ENCODE results near the gene SLC39A8.
"Not testable (repeated sequence)": the region's sequence is repeated elsewhere in the genome, so short reads cannot be mapped to it uniquely, and the experiment has no call there.

Gene SLC39A8

DNA sequence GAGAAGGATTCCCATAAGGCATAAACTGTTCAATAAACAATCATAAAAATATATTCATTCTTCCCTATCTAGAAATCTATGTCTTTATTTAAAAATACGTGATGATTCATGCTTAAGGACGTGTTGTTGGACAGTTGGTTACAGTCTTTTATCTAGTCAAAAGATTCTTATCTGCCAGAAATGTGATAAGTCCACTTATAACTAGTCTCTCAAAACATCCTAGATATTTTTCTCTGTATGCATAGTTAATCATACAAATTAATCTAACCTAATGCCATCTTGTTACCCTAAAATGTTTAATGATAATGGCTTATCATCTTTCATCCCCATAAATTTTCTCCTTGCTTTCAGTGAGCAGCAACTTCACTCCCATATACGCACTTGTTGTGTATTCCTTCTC lies 89.0 kb downstream of the SLC39A8 start:
- in situ Hi-C loops (cut with HindIII; ENCODE audit: low pct_ligation_motif_present, low pct_unique_long_range_greater_than_20kb, low sequenced_read_pairs) = no loop called here
- DNase-seq = no peak

DNA sequence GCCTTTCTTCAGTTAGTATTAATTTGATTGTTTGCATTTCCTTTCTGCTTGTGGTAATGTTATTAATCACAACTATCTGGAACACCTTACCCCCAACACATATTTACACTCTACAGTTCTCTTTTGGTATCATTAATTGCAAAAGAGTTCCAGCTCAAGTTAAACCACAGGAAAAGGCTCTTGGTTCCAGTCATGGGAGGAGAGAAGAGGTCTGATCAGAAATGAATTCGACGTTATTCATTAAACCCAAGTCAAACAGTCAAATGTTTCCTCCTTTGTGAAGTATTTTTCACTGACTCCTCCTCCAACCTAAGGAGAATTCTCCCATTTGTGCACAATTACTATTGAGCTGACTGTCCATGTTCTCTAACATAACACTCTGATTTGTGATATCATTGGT lies 91.4 kb downstream of the SLC39A8 start:
- in situ Hi-C loops (cut with HindIII; ENCODE audit: low pct_ligation_motif_present, low pct_unique_long_range_greater_than_20kb, low sequenced_read_pairs) = no loop called here
- DNase-seq = no peak

DNA sequence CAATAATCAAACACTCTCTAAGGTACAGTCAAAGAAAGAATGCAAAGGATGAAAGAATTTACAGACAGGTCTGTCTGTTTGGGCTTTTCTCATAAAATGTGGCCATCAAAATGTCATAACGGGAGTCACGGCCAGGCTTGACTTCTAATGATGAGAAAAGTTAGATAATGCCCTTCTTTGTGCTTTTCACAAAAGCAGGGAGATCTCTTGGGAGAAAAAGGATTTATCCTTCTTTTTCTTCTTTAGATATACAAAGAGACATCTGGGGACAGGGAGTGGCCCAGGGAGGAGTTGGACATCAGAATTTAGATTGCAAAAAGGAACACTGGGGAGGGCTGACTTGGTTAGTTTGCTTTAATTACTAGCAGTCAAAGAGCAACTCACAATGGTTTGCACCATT lies 93.1 kb downstream of the SLC39A8 start:
- no peak for DNase-seq
- in situ Hi-C loops (cut with HindIII; ENCODE audit: low pct_ligation_motif_present, low pct_unique_long_range_greater_than_20kb, low sequenced_read_pairs) = no loop called here

DNA sequence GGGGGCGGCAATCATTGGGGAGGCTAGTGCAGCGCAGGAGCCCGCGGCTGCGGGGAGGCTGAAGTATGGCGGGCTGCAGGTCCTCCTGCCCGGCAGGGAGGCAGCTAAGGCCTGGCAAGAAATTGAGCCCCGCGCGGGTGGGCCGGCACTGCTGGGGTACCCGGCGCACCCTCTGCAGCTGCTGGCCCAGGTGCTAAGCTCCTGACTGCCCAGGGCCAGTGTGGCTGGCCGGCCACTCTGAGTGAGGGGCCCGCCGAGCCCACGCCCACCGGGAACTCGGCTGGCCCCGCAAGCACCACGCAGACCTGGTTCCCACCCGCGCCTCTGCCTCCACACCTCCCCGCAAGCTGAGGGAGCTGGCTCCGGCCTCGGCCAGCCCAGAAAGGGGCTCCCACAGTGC lies 94.9 kb downstream of the SLC39A8 start:
- in situ Hi-C loops (cut with HindIII; ENCODE audit: low pct_ligation_motif_present, low pct_unique_long_range_greater_than_20kb, low sequenced_read_pairs) = no loop called here
- DNase-seq = no peak

DNA sequence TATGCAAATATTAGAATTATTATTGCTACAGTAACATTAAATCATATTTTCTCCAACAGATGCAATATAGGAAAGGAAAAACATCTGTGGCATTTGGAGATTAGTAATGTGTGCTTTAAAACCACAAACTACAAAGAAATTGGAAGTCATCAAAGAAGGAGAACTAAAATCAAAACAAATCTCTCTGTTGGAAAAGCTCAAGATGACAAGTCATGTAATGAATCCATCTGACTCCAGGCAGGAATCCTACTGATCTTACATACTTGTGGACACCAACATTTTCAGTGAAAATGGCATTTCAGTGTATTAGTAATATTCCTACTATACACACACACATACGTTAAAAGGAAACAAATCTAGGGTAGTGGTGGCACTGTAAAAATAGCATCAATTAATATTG lies 98.2 kb downstream of the SLC39A8 start:
- DNase-seq = no peak
- in situ Hi-C loops (cut with HindIII; ENCODE audit: low pct_ligation_motif_present, low pct_unique_long_range_greater_than_20kb, low sequenced_read_pairs) = no loop called here

DNA sequence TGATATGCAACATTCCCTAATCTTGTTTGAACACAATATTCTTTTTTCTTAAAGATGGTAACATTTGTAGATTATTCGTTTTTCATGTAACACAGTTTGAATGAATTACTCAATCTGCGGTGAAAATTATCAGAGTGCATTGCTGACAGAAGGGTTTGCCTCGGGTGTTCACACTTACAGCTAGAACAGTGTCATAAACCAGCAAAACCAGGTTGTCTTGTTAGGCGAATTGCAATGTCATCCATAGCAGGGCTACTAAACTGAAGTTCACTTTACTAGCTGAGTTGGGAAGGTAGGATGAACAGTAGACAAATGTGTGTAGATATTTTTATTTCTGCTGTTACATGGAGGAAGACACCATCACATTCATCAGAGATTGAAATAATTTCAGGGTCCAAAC lies 98.9 kb downstream of the SLC39A8 start:
- in situ Hi-C loops (cut with HindIII; ENCODE audit: low pct_ligation_motif_present, low pct_unique_long_range_greater_than_20kb, low sequenced_read_pairs) = no loop called here
- no peak for DNase-seq

DNA sequence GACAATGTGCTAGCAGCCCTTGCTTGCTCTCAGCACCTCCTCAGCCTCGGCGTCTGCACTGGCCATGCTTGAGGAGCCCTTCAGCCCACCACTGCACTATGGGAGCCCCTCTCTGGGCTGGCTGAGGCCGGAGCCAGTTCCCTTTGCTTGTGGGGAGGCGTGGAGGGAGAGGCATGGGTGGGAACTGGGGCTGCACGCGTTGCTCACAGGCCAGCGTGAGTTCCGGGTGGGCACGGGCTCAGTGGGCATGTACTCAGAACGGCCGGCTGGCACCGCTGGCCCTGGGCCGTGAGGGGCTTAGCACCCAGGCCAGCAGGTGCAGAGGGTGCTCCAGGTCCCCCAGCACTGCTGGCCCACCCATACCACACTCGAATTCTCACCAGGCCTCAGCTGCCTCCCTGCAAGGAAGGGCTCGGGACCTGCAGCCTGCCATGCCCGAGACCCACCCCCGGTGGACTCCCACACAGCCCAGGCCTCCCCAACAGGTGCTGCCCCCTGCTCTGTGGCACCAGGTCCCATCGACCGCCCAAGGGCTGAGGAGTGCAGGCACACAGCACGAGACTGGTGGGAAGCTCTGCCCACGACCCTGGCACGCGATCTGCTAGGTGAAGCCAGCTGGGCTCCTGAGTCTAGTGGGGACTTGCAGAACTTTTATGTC lies 100.3 kb downstream of the SLC39A8 start:
- in situ Hi-C loops (cut with HindIII; ENCODE audit: low pct_ligation_motif_present, low pct_unique_long_range_greater_than_20kb, low sequenced_read_pairs) = no loop called here
- no peak for DNase-seq

DNA sequence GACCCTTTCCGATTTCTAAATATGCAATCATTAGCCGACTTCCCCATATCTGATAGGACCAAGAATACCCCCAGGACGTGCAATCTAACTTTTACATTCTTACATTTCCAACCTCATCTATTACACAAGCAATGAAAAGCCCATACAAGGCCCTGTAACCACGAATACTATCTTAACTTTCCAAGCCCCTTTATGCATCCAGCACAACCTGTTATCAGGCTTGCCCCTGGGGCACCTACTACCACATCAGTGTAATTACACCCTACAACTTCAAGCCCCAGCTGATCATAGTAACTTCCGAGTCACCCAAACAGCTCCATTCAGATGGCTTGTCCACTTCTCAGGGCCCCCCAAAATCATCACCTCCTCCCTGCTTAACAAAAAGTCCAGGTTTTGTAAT lies 102.0 kb downstream of the SLC39A8 start:
- in situ Hi-C loops (cut with HindIII; ENCODE audit: low pct_ligation_motif_present, low pct_unique_long_range_greater_than_20kb, low sequenced_read_pairs); DNase-seq: not testable (repeated sequence)

DNA sequence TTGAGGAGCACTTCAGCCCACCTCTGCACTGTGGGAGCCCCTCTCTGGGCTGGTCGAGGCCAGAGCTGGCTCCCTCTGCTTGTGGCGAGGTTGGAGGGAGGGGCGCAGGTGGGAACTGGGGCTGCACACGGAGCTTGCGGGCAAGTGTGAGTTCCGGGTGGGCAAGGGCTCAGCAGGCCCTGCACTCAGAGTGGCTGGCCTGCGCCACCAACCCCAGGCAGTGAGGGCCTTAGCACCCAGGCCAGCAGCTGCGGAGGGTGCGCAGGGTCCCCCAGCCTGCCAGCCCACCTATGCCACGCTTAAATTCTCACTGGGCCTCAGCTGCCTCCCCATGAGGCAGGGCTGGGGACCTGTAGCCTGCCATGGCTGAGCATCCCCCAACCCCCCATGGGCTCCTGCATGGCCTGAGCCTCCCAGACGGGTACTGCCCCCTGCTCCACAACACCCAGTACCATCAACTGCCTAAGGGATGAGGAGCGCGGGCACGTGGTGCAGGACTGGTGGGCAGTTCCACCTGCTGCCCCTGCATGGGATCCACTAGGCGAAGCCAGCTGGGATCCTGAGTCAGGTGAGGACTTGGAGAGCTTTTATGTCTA lies 110.9 kb downstream of the SLC39A8 start:
- DNase-seq = no peak
- in situ Hi-C loops (cut with HindIII; ENCODE audit: low pct_ligation_motif_present, low pct_unique_long_range_greater_than_20kb, low sequenced_read_pairs) = no loop called here

DNA sequence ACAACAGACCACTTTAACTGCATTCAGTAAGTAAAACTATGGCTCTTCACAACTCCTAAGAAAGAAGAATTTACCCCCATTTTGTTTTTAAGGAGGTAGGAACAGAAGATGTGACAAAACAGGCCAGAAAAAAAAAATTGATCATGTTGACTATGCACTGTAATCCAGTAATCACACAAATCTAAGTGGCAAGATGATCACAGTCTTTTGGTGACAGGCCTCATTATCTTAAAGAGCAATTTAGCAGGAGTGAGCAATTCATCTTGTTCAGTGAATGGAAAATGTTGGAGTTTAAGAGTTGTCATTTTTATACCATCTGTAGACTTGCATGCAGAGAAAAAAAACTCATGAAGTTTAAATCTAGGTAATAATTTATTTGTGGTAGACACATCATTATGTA lies 115.1 kb downstream of the SLC39A8 start:
- no peak for DNase-seq
- in situ Hi-C loops (cut with HindIII; ENCODE audit: low pct_ligation_motif_present, low pct_unique_long_range_greater_than_20kb, low sequenced_read_pairs) = no loop called here

DNA sequence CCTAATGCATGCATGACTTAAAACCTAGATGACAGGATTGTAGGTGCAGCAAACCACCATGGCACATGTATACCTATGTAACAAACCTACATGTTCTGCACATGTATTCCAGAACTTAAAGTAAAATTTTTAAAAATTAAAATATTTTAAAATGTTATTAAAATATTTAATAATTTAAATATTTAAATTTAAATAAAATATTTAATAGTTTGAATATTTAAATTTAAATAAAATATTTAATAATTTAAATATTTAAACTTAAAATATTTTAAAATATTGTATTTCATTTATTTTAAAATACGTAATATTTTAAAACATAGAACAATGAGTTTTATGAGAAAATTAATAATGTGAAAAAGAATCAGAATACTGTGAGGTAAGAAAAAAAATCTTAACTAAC lies 117.9 kb downstream of the SLC39A8 start:
- no peak for DNase-seq
- in situ Hi-C loops (cut with HindIII; ENCODE audit: low pct_ligation_motif_present, low pct_unique_long_range_greater_than_20kb, low sequenced_read_pairs) = no loop called here

DNA sequence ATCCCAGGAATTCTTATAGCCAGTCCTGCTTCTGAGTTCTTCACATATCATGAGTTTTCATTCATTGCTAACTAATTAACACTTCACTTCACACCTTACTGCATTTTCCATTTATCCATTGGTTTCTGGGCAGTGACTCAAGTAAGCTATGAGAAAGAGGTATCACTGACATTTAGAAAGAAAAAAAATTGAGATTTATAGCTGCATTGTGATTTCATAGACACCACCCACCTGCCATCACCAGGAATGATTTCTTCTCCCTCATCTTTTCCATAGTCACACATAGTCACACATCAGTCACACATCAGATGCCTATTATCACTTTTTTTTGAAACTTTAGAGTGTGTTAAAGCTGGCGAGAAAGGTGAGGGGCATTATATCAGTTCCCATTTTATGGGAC lies 121.8 kb downstream of the SLC39A8 start:
- no peak for DNase-seq
- in situ Hi-C loops (cut with HindIII; ENCODE audit: low pct_ligation_motif_present, low pct_unique_long_range_greater_than_20kb, low sequenced_read_pairs) = no loop called here

DNA sequence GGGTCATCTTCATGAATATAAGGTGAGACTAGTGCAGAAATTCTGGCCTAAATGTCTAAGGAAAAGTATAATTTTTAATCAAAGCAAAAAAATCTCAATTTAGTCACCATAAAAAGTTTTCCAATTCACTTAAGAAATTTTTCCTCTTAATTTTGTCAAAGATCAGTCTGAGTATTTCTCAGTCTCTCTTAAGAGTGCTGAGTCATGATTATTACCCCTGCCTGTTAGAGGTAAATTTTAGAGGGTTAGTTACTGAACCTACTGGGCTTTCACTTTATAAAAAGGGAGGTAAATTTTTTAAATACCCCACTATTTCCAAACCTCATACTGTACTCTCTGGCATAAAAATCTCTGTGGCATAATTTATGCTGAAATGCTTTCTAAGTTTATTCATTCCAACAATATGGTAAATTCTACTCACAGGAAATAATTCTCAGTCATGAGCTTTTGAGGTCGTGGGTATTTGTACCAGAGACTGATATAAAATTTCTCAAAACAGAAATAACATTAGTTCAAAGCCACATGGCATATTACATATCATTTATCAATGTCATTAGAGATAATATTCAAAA lies 122.4 kb downstream of the SLC39A8 start:
- in situ Hi-C loops (cut with HindIII; ENCODE audit: low pct_ligation_motif_present, low pct_unique_long_range_greater_than_20kb, low sequenced_read_pairs) = no loop called here
- no peak for DNase-seq

DNA sequence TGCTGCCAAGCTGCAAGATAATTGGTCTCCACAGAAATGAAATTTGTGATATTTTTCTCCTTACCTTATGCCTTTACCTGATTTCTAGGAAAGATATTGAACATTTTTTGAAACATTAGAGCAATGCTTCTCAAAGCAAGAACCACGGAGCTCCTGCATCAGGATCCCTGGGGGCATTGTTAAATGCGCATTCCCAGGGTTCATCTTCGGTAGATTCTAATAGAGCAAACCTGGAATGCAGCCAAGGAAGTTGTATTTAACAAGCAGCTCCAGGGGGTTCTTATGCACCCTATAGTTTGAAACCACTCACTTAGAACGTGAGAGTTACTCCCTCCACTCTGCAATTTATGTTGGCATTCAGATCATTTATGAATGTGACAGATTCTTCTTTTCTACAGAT lies 126.2 kb downstream of the SLC39A8 start:
- in situ Hi-C loops (cut with HindIII; ENCODE audit: low pct_ligation_motif_present, low pct_unique_long_range_greater_than_20kb, low sequenced_read_pairs) = no loop called here
- DNase-seq = no peak

DNA sequence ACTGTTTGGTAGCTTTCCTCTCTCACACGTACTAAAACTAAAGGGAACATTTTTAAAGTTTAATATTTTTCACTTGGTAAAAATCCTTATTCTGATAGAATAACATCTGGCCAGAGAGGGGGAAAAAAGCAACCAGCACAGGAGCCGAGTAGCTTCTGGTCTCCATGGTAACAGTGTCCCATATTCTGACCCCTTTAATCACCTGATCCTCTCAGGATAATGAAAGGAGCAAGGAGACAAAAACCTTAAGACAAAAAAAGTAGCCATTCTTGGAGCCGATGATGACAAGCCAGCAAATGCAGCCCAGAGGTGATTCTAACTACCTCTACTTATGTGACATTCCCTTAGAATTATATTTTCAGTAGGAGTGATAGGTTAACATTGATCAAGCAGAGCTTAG lies 126.6 kb downstream of the SLC39A8 start:
- in situ Hi-C loops (cut with HindIII; ENCODE audit: low pct_ligation_motif_present, low pct_unique_long_range_greater_than_20kb, low sequenced_read_pairs) = no loop called here
- no peak for DNase-seq

DNA sequence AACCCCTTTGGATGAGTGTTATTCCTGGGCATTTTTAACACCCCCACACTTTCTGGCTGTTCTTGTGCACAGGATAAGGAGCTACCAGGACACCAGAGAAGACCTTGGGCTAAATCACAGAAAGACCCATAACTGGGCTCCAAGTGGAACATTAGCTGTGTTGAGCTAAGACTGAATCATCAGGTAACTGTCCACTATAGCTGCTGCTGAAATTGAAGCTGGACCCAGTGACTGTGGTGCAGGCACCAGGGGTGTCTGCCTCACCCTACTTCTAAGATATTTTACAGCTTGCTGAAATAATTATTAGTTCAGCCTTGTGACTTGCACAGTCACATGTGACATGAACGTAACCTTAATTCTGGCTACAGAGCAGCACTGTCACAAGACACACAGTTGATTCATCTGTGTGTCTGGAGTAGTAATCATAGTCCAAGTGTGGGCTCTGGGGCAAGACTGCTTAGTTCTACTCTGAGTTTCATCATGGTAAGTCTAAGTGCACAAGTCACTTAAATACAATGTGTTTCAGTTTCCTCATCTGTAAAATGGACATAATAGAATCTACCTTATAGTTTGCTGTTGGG lies 127.4 kb downstream of the SLC39A8 start:
- DNase-seq = no peak
- in situ Hi-C loops (cut with HindIII; ENCODE audit: low pct_ligation_motif_present, low pct_unique_long_range_greater_than_20kb, low sequenced_read_pairs) = no loop called here

DNA sequence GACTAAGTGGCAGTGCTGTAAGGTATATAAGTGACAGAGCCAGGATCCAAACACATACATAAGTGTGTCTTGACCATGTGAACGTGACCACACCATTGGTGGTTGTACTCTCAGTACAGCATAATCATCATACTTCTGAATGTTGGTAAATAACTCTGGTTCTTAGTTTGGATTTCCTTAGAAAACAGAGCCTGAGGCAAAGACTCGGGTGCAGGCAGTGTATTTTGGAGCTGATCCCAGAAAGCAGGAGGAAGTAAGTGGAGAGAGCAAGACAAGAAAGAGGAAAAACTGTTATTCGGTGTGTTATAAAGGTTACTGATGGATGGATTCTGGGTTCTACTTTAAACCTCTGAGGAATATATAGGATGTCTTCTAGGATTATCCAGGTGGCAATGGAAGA lies 127.9 kb downstream of the SLC39A8 start:
- in situ Hi-C loops (cut with HindIII; ENCODE audit: low pct_ligation_motif_present, low pct_unique_long_range_greater_than_20kb, low sequenced_read_pairs) = no loop called here
- DNase-seq = no peak

DNA sequence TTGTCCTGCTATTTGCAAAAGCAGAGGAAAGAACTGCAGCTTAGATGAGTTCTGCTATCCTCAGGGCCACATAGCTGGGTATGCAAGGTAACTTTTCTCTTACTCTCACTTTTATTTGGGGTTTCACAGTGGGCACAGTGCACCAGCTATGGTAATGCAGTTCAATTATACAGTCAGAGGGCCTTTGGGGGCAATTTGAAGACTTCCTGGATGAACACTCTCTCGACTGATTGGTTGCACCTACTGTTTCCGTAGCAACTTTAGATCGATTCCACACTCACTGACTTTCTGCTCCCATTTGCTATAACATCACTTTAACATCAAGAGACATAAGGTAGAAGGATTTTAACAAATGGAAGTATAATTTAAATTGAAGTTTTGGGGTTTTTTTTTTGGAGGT lies 128.6 kb downstream of the SLC39A8 start:
- no peak for DNase-seq
- in situ Hi-C loops (cut with HindIII; ENCODE audit: low pct_ligation_motif_present, low pct_unique_long_range_greater_than_20kb, low sequenced_read_pairs) = no loop called here

DNA sequence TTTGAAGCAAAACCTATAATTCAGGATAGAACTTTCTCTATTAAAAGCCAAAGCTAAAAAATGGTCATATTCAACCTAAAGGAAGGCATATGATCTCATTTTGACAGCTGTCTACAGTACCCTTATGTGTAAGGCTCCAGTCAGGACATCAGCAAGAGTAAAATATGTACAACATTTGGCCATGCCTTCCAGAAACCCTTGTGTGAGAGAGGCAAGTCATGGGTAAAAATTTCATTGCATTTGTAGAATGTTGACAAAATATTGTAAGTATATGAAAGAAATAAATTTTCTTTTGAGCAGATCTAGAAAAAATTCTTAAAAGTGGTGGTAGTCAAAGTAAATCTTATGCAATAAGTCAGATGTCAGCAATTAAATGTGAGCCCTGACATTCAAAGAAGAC lies 132.3 kb downstream of the SLC39A8 start:
- DNase-seq = no peak
- in situ Hi-C loops (cut with HindIII; ENCODE audit: low pct_ligation_motif_present, low pct_unique_long_range_greater_than_20kb, low sequenced_read_pairs) = no loop called here
